GM15510 (cell line): ENCODE data around the gene NLGN1.

Experiments used
- POLR2A ChIP-seq: IDR thresholded peaks from 3 replicates; pipeline ENCODE4 v1.6.1; 2011; ENCODE audit warnings: borderline replicate concordance; ENCODE audit not compliant: insufficient read length; ENCODE audit errors: extremely low read depth

NLGN1 gene

DNA sequence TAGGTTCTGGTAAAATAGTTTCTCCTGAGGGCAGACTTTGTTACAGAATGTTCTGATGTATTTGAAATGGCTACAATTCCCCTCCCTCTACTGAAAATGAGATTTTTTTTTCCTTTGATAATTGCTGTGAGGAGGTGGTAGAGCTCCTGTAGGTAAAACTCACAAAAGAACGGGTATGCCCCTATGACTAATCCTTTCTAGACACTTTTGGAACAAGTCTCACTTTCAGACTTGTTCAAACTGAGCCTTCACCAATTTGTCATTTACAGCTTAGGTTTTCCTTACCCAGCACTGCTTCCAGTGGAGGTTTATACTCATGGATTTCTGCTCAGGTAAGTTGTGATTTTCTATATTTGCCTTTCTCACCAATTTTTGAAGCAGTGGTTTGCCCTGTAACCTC lies 115.6 kb downstream of the NLGN1 start:
- TF ChIP-seq POLR2A, result no peak

GRCh38 chr3:173529062-173529711 lies 131.6 kb downstream of the NLGN1 start:
- no peak for TF ChIP-seq POLR2A

GRCh38 chr3:173531602-173532001 lies 134.1 kb downstream of the NLGN1 start:
- no peak for TF ChIP-seq POLR2A

DNA sequence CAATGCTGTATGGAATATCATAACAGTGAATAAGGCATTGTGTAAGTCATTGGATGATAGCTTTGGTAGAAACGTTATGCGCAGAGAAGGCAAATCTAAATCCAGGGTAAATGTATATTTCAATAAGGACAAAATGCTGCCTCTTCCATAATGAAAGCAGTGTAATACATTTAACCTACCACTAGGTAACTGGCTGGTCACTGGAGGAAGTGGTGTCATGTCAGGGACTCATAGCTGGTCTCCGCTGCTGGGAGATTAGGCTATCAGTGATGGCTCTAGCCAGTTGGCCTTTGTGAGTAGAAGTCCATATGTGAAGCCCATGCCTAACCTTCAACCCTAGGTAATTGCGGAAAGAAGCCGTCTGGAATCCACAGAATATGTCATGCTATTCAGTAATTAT lies 140.9 kb downstream of the NLGN1 start:
- TF ChIP-seq POLR2A, result no peak

DNA sequence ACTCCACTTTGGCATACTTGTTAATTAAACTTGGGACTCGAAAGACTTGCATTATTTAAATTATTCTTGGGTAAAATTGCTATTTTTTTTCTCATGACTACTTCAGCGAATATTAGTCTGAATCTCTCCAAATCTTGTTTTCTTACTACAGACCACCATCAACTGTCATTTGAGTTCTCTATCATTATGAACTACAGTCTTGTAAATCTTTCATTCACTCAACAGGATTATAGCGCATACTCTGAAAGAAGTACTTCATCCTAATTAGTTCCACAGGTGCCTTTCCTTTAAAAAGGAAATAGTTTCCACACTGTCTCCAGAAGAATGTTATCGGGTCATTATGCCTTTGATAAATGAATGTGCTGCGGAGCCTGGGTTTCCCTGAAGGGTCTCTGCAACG lies 149.5 kb downstream of the NLGN1 start:
- no peak for TF ChIP-seq POLR2A

DNA sequence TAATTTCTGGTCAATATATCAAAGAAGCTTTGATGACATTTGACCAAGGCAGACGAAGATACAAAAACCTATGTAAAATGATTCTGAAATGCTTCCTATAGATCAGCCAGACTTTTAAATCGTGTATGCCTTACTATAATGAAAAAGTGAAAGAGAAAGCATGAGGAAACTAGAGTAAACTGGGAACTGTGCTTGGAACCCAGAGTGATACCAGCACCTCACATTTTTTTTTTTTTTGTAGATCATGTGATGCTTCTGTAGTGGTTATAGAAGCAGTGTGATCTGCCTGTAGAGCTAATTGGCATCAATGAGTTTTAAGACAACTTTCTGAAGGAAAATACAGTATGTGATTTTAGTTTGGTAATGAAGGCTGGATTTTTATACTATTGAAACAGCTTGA lies 150.7 kb downstream of the NLGN1 start:
- no peak for TF ChIP-seq POLR2A

- TF ChIP-seq POLR2A, result no peak
Measured at GRCh38 chr3:173552526-173552925, 155.0 kb downstream of the NLGN1 start.

DNA sequence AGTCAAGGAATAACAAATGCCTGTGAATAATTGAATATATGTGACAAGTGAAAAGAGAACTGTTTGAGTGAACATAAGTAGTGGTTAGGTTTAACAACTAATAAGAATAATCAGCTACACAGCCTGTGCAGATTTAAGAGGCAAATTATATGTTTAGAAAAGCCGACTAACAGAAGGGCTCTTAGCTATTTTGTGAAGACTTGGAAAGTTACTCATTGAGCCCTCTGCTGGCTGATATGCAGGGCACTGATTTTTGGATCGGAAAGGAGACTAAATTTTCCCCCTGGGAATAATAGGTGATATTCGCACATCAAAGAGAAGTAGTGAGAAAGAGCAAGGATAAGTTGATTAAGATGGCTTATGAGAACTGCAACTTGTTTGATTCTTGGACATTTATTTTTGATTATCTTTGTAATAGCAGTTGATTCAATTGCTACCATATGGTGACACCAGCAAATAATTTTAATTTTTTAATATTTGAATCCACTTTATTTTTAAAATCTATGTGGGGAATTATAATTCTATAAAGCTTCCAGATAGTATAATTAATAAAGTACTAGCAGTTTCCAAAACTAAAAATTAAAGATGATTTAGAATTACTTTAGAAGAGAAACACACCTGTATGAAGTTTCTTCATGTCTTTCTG lies 156.2 kb downstream of the NLGN1 start:
- TF ChIP-seq POLR2A, result no peak

- no peak for TF ChIP-seq POLR2A
Measured at GRCh38 chr3:173556546-173556945, 159.0 kb downstream of the NLGN1 start.

DNA sequence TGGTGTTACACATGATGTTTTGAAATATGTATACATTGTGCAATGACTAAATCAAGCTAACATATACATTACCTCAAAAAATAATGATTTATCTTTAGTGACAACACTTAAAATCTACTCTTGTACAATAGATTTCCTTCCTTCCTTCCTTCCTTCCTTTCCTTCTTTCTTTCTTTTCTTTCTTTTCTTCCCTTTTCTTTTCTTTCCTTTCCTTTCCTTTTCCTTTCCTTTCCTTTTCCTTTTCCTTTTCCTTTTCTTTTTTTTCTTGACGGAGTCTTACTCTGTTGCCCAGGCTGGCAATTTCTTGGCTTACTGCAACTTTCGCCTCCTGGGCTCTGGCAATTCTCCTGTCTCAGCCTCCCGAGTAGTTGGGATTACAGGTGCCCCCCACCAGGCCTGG lies 170.5 kb downstream of the NLGN1 start:
- no peak for TF ChIP-seq POLR2A

GRCh38 chr3:173568623-173569022 lies 171.1 kb downstream of the NLGN1 start:
- TF ChIP-seq POLR2A, result no peak

DNA sequence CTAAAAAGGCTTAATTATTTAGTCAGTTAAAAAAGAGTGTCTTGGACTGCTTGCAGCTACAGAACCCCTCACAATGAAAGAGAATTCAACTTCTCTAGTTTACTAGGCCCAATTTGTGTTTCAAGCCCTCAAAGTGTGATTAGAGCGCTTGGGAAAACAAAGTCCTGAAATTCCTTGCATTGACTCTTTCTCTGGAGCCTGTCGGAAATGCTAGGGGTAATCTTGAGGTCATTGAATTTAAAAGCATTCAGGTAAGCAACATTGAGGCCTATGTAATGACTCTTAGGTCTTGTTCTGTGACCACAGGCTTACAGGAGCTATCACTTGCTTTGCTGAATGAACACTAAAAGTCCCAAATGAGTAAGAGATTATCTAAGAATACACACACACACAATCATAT lies 186.0 kb downstream of the NLGN1 start:
- no peak for TF ChIP-seq POLR2A

DNA sequence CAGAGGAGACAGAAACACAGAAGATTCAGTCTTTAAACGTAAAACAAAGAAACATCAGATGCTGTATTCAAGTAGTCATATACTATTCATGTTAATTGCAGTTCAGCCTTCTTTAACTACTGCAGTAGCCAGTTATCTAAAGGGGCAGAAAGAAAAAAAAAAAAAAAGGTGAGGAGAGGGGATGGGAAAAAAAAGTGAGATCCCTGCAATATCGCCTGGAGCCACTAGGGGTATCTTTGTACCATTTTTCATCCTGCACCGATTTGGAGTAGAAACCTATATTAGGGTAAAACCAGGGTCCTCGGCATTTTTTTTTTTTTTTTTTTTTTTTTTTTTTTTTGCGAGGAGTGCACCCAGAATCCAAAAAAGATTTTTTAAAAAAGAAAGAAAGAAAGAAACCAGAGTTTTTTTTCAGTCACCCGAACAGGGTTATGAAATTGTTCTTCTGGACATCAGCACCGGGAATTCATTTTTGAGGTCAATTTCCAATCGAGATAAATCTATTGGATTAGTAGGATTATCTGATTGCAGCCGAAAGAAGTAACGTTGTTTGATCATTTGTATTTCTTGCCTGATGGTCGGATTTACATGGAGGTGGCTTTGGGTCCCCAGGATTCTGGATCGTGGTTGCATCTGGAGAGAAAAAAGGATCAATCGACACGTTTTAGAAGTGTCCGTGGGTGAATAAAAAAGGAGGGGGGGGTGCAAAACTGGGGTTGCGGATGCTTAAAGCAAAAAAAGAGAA lies 186.7 kb downstream of the NLGN1 start:
- TF ChIP-seq POLR2A, result no peak

- TF ChIP-seq POLR2A, result no peak
Measured at GRCh38 chr3:173584838-173585831, 187.6 kb downstream of the NLGN1 start.

GRCh38 chr3:173586166-173586565 lies 188.6 kb downstream of the NLGN1 start:
- no peak for TF ChIP-seq POLR2A
